HCT116 (cell line): ENCODE data around the gene OSBPL8. TPM values are rescaled to one million over a fixed set of nuclear protein-coding genes. Genes with fewer than 3 reads are reported as not detected.

ENCODE experiments used
- ATAC-seq: fragments of 200-7000 bp; cut with Tn5 transposase; 2 replicates; pipeline ENCODE4 v1.9.1; 2020; ENCODE audit warnings: mild to moderate bottlenecking, moderate library complexity
- BruUV-seq: library from RNA; stranded (reverse); fragments of 400-500 nt; replicated peaks from 2 replicates; lab custom pipeline; 2021; lab: Mats Ljungman, UMichigan
- CTCF ChIA-PET: fragments of 300-600 bp; sonication (Branson Sonifier 250); formaldehyde crosslinking; loops from one replicate; lab custom pipeline; 2021; ENCODE audit warnings: antibody characterized with exemption; lab: Charles Lee
- POLR2A ChIA-PET: fragments of 300-600, 350-600 bp; sonication (Branson Sonifier 250); formaldehyde crosslinking; loops from one replicate; lab custom pipeline; 2021; ENCODE audit warnings: antibody characterized with exemption; lab: Charles Lee
- RAD21 ChIA-PET, 2 experiments: fragments of 300-600 bp; sonication (Branson Sonifier 250); formaldehyde crosslinking; loops; one replicate each; lab custom pipeline; 2023; ENCODE audit warnings: low total read pairs in 2 of 2; ENCODE audit not compliant: uncharacterized antibody in 2 of 2, unreplicated experiment in 2 of 2, low non-redundant PET in 1 of 2; lab: Charles Lee
- DNase-seq: peaks from one replicate; pipeline ENCODE4 v3.0.0-alpha.2; 2010; ENCODE audit warnings: low read depth, low spot score
- H2AFZ ChIP-seq: fragments of 200-600 bp; shearing (Covaris generic), sonication (generic); 2 replicates; pipeline ENCODE4 v1.6.1; 2017; ENCODE audit warnings: low read depth, mixed run types, mixed read lengths, antibody characterized with exemption, low read length; ENCODE audit not compliant: poor library complexity, severe bottlenecking
- H3K27ac ChIP-seq: 2 replicates; pipeline ENCODE4 v1.5.1; 2012; ENCODE audit warnings: low read depth, low read length
- H3K27me3 ChIP-seq: fragments of 200-600 bp; sonication (generic); 2 replicates; pipeline ENCODE4 v1.6.1; 2016; ENCODE audit warnings: mixed run types, low read length, mixed read lengths; ENCODE audit not compliant: insufficient read depth
- H3K36me3 ChIP-seq, 2 experiments: fragments of 200-500 bp in 1 of 2; fragments of 200-600 bp in 1 of 2; sonication (Bioruptor generic) in 1 of 2; sonication (generic) in 1 of 2; 2 replicates each; pipeline versions ENCODE4 v1.5.1 to v1.6.1; 2014 to 2016; ENCODE audit warnings: low read length in 2 of 2, inconsistent platforms in 1 of 2, mixed read lengths in 1 of 2, mixed run types in 1 of 2; ENCODE audit not compliant: insufficient read depth in 2 of 2, control insufficient read depth in 1 of 2
- H3K4me1 ChIP-seq, 2 experiments: fragments of 200-600 bp in 1 of 2; sonication (generic) in 1 of 2; 2 replicates each; pipeline versions ENCODE4 v1.5.1 to v1.6.1; 2012 to 2017; ENCODE audit warnings: low read length in 2 of 2, inconsistent platforms in 1 of 2, mild to moderate bottlenecking in 1 of 2, mixed read lengths in 1 of 2, mixed run types in 1 of 2, moderate library complexity in 1 of 2; ENCODE audit not compliant: insufficient read depth in 2 of 2, control insufficient read depth in 1 of 2
- H3K4me2 ChIP-seq: fragments of 200-600 bp; sonication (generic); 2 replicates; pipeline ENCODE4 v1.6.1; 2017; ENCODE audit warnings: mixed run types, low read length, mixed read lengths
- H3K4me3 ChIP-seq, 2 experiments: fragments of 200-600 bp in 1 of 2; sonication (generic) in 1 of 2; replicated peaks in 1 of 2; 2 replicates each; pipeline ENCODE4 v1.5.1; 2011 to 2016; ENCODE audit warnings: low read length in 2 of 2, control low read depth in 1 of 2, low read depth in 1 of 2, mild to moderate bottlenecking in 1 of 2, mixed read lengths in 1 of 2, mixed run types in 1 of 2
- H3K79me2 ChIP-seq: fragments of 200-600 bp; sonication (generic); 2 replicates; pipeline ENCODE4 v1.6.1; 2017; ENCODE audit warnings: mild to moderate bottlenecking, mixed run types, low read length, moderate library complexity, mixed read lengths; ENCODE audit not compliant: insufficient read depth
- H3K9ac ChIP-seq: fragments of 200-600 bp; sonication (generic); 2 replicates; pipeline ENCODE4 v1.6.1; 2016; ENCODE audit warnings: low read length, mixed read lengths
- H3K9me2 ChIP-seq: fragments of 200-600 bp; sonication (generic), shearing (Covaris generic); 2 replicates; pipeline ENCODE4 v1.6.1; 2017; ENCODE audit warnings: mixed run types, mild to moderate bottlenecking, moderate library complexity; ENCODE audit not compliant: insufficient read depth
- H3K9me3 ChIP-seq, 2 experiments: fragments of 200-500 bp in 1 of 2; fragments of 200-600 bp in 1 of 2; sonication (Bioruptor generic) in 1 of 2; sonication (generic) in 1 of 2; 2 replicates each; pipeline ENCODE4 v1.6.1; 2014 to 2017; ENCODE audit warnings: low read length in 2 of 2, mixed read lengths in 2 of 2, inconsistent platforms in 1 of 2, low read depth in 1 of 2, mild to moderate bottlenecking in 1 of 2, mixed run types in 1 of 2, moderate library complexity in 1 of 2; ENCODE audit not compliant: control insufficient read depth in 1 of 2, insufficient read depth in 1 of 2
- H4K20me1 ChIP-seq: fragments of 200-600 bp; sonication (generic), shearing (Covaris generic); 2 replicates; pipeline ENCODE4 v1.6.1; 2017; ENCODE audit warnings: mixed run types, mild to moderate bottlenecking, moderate library complexity; ENCODE audit not compliant: insufficient read depth
- EGR1 ChIP-seq: IDR thresholded peaks from 2 replicates; pipeline ENCODE4 v1.6.1; 2012; ENCODE audit warnings: low read depth
- ELF1 ChIP-seq: IDR thresholded peaks from 2 replicates; pipeline ENCODE4 v1.6.1; 2012; ENCODE audit warnings: low read depth, borderline replicate concordance
- EZH2 ChIP-seq: fragments of 200-600 bp; sonication (generic); IDR thresholded peaks from 2 replicates; pipeline ENCODE4 v1.6.1; 2017; ENCODE audit warnings: antibody characterized with exemption, mixed run types
- EZH2phosphoT487 ChIP-seq: fragments of 200-600 bp; IDR thresholded peaks from 2 replicates; pipeline ENCODE4 v1.6.1; 2018; ENCODE audit warnings: antibody characterized with exemption, borderline replicate concordance
- JUND ChIP-seq: IDR thresholded peaks from 2 replicates; pipeline ENCODE4 v1.6.1; 2012
- POLR2AphosphoS5 ChIP-seq: IDR thresholded peaks from 2 replicates; pipeline ENCODE4 v1.6.1; 2011; ENCODE audit warnings: mild to moderate bottlenecking, low read depth, low read length, moderate library complexity
- SIN3A ChIP-seq: IDR thresholded peaks from 2 replicates; pipeline ENCODE4 v1.6.1; 2012; ENCODE audit warnings: low read depth
- SP1 ChIP-seq: IDR thresholded peaks from 2 replicates; pipeline ENCODE4 v1.6.1; 2012; ENCODE audit warnings: low read depth
- YY1 ChIP-seq: IDR thresholded peaks from 2 replicates; pipeline ENCODE4 v1.6.1; 2011; ENCODE audit warnings: low read length, low read depth, moderate library complexity, mild to moderate bottlenecking; ENCODE audit not compliant: insufficient replicate concordance; ENCODE audit errors: extremely low read depth
- ZFX ChIP-seq: fragments of 450-650 bp; IDR thresholded peaks from 2 replicates; pipeline ENCODE4 v1.6.1; 2017
- ZNF274 ChIP-seq: fragments of 200-500 bp; sonication (Bioruptor generic); IDR thresholded peaks from 2 replicates; pipeline ENCODE4 v1.6.1; 2014; ENCODE audit warnings: mild to moderate bottlenecking, low read depth, low read length, inconsistent platforms
- intact Hi-C: fragments of 100-400 bp; cut with micrococcal nuclease; formaldehyde crosslinking; loops from 2 replicates; pipeline ENCODE4 v1.10.0; 2022
- total RNA-seq: library from RNA; stranded (reverse); gene quantifications from one replicate; pipeline ENCODE4 v1.2.1, GENCODE V29; 2021; ENCODE audit not compliant: unreplicated experiment
- TF ChIP-seq, protein P1 (sequence below), 3 experiments: fragments of 200-600 bp in 1 of 3; sonication (generic) in 1 of 3; IDR thresholded peaks in 2 of 3; conservative IDR thresholded peaks in 1 of 3; 2 replicates each; pipeline ENCODE4 v1.5.1; 2012 to 2017; ENCODE audit warnings: low read depth in 2 of 3, low read length in 2 of 3, antibody characterized with exemption in 1 of 3, borderline replicate concordance in 1 of 3, control low read depth in 1 of 3, mild to moderate bottlenecking in 1 of 3, mixed read lengths in 1 of 3, mixed run types in 1 of 3, moderate library complexity in 1 of 3; ENCODE audit not compliant: insufficient read depth in 1 of 3
- TF ChIP-seq, protein P2 (sequence below): IDR thresholded peaks from 2 replicates; pipeline ENCODE4 v1.6.1; 2012; ENCODE audit warnings: low read depth

Gene OSBPL8
- total RNA-seq, 1 experiment from 2014 or later = 115 TPM

DNA sequence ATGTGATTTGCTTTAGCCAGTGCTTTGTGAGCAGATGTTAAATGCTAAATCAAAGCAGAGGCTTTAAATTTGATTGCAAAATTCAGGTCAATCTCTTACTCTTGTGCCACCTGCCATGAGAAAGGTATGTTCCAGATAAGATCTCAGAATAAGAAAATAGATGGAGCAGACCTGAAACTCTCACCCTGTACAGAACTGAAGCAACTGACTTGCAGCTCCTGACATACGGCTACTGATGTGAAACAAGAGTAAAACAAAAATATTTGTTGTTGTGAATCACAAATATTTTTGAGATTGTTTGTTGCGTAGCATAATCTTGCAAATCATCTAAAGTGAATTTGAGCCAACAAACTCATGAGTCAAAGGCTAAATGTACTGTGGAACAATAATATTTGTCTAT, 3.5 kb upstream of the OSBPL8 start:
- no TSS peak for BruUV-seq
- intact Hi-C loops = no loop called here
- H3K4me2 ChIP-seq = no peak overlapping the region

More for the DNA sequence above, 3.5 kb upstream of the OSBPL8 start:
- H3K4me1 ChIP-seq = peaks cover 3 to 17% of the 10 kb centered on the region in 2 experiments; a peak in 3 of 4 replicates
- ATAC-seq (no peak), DNase-seq (no peak)
- peaks cover 12% of the 10 kb centered on the region for H3K79me2 ChIP-seq
- no peak overlapping the region for H3K4me3 ChIP-seq
- ChIA-PET POLR2A (no interaction called here), CTCF (no interaction called here), RAD21 (no interaction called here)
- no peak overlapping the region for H3K27ac ChIP-seq
- no peaks in the 10 kb centered on the region for H3K9me2 ChIP-seq
- no peaks in the 10 kb centered on the region; a peak in 1 of 4 replicates for H3K36me3 ChIP-seq
- H4K20me1 ChIP-seq = no peaks in the 10 kb centered on the region
- H3K9ac ChIP-seq = no peak overlapping the region
- H3K9me3 ChIP-seq = no peaks in the 10 kb centered on the region
- H2AFZ ChIP-seq = no peak overlapping the region
- no peaks in the 10 kb centered on the region for H3K27me3 ChIP-seq
- no peak for TF ChIP-seq SP1
- TF ChIP-seq POLR2AphosphoS5 = no peak
- TF ChIP-seq, protein P1, sequence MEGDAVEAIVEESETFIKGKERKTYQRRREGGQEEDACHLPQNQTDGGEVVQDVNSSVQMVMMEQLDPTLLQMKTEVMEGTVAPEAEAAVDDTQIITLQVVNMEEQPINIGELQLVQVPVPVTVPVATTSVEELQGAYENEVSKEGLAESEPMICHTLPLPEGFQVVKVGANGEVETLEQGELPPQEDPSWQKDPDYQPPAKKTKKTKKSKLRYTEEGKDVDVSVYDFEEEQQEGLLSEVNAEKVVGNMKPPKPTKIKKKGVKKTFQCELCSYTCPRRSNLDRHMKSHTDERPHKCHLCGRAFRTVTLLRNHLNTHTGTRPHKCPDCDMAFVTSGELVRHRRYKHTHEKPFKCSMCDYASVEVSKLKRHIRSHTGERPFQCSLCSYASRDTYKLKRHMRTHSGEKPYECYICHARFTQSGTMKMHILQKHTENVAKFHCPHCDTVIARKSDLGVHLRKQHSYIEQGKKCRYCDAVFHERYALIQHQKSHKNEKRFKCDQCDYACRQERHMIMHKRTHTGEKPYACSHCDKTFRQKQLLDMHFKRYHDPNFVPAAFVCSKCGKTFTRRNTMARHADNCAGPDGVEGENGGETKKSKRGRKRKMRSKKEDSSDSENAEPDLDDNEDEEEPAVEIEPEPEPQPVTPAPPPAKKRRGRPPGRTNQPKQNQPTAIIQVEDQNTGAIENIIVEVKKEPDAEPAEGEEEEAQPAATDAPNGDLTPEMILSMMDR (IDR thresholded peaks at IDR 0.05 in 2 of 3, conservative IDR thresholded peaks at IDR 0.05 in 1 of 3; ENCODE audit: borderline replicate concordance in 1 of 3, insufficient read depth in 1 of 3, low read depth in 2 of 3, low read length in 2 of 3) = no peak
- TF ChIP-seq SIN3A = no peak
- no peak for TF ChIP-seq JUND
- TF ChIP-seq ZFX = no peak
- TF ChIP-seq EZH2phosphoT487 = no peak
- TF ChIP-seq, protein P2, sequence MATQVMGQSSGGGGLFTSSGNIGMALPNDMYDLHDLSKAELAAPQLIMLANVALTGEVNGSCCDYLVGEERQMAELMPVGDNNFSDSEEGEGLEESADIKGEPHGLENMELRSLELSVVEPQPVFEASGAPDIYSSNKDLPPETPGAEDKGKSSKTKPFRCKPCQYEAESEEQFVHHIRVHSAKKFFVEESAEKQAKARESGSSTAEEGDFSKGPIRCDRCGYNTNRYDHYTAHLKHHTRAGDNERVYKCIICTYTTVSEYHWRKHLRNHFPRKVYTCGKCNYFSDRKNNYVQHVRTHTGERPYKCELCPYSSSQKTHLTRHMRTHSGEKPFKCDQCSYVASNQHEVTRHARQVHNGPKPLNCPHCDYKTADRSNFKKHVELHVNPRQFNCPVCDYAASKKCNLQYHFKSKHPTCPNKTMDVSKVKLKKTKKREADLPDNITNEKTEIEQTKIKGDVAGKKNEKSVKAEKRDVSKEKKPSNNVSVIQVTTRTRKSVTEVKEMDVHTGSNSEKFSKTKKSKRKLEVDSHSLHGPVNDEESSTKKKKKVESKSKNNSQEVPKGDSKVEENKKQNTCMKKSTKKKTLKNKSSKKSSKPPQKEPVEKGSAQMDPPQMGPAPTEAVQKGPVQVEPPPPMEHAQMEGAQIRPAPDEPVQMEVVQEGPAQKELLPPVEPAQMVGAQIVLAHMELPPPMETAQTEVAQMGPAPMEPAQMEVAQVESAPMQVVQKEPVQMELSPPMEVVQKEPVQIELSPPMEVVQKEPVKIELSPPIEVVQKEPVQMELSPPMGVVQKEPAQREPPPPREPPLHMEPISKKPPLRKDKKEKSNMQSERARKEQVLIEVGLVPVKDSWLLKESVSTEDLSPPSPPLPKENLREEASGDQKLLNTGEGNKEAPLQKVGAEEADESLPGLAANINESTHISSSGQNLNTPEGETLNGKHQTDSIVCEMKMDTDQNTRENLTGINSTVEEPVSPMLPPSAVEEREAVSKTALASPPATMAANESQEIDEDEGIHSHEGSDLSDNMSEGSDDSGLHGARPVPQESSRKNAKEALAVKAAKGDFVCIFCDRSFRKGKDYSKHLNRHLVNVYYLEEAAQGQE = no peak
- no peak for TF ChIP-seq EZH2
- no peak for TF ChIP-seq EGR1
- no peak for TF ChIP-seq YY1
- TF ChIP-seq ZNF274 = no peak
- no peak for TF ChIP-seq ELF1
